Fibroblast of peridontal ligament (primary cell): ENCODE results near the gene CCDC187.

Experiments used
- DNase-seq: peaks from one replicate; pipeline ENCODE4 v3.0.0-alpha.2; 2010; ENCODE audit errors: extremely low read depth

Gene CCDC187

DNA sequence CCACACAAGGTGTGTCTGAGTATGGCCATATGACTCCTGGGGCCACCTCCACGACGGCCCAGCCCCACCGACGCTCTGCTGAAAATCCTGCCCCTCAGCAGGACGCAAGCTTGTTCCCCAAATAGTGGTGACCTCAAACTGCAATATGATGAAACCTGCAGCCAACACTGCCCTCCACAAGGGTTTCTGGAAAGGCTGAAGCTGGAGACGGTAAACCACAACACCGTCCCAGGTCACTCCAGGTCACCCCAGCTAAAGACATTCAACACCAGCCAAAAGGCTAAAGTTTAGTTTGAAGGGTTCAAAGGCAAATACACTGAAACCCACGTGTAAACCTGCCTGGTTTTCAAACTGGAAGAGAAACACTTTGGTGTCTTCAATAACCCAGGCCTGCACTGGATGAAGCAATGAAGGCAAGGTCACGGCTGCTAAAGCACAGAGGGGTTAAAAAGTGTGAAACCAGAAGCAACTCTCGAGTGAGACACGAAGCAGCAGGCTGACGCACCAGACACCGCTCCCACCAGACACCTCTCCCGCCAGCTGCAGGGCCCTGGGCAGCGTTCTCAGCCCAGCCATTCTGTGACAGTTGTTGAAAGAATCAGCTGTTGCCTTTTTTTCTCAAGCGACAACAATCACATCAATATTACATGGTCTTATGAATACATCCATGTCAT lies 97.2 kb downstream of the CCDC187 start:
- no peak for DNase-seq

DNA sequence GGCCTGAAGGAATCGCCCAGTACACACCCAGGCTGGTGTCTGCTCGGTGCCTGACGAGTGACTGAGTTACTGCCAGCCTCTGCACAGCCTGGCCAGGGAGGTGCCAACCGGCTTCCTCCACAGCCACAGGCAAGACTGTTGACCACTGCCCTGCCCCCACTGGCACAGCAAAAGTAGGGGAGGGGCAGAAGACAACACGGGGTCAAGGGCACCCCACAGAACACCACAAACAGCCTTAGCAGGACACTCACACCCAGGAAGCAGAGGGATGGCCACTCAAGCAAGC lies 98.2 kb downstream of the CCDC187 start:
- DNase-seq = no peak

DNA sequence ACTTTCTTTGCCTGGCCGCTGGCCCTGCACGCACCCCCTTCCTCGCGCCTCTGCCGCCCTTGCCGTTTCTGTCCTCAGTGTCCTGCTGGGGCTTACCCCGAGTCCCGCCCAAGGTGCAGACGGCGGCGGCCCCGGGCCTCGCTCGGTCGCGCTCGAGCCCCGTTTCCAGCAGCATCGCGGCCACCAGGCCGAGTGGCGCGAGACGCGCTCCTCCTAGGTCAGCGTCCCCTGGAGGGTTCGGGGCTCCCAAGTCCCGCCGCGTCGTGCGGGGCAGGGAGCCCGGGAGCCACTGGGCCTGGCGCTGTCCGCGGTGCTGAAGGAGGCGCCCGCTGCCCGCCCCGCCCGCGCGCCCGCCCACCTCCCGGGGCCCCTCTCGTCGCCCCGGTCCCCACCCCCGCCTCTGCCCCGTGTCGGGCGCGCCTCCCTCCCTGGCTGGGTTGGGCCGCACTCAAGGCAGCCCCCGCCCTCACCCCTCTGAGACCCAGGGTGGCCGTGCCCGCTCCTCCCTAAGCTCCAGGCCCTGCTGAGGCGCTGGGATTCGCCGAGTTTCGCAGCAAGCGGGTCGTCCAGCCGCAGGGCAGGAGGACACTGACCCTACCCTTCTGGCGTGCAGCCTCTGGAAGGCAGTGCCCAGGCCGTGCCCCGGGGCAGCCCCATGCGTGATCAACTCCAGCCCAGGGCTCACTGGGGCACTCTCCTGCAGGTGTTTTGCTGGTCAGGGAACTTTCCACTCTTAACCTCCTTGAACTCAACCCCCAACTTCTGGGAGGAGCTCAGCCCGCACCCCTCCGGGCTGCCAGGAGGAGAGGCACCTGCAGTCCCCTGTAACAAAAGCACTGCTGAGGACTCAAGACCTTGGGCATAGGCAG lies 98.8 kb downstream of the CCDC187 start, which contains the start of gene LHX3:
LHX3 (minus strand) TSS at position 291 of the 869 bp plus-strand sequence; CDS start at position 175, 116 bp downstream.
- no peak for DNase-seq

DNA sequence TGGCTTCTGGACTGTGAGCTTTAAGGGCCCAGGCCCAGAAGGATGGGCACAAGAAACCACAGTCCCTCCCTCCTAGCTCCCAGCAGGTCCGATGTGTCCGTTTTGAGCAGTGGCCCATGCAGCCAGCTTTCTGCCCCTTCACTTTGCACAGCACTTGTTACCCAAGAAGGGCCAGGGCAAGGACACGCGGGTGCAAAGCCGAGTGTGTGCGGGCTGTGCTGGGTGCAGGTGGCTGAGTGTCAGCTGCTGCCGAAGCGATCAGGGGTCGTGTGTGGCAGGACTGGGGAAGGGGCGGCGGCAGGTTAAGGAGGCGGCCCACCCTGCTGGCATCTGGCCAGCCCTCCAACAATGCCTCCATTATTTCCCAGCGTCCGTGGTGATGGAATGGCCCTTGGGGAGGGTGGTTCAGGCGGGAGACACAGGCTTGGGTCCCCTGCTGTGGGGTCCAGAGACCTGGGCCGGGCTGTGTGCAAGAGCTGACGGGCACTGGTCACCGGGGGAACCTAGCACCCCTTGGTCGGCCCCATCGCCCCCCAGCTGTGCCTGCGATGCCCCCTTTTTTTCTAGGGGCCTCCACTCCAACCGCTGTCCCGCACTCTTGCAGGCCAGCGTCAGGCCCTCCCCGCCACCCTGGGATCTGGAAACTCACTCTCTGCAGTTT lies 99.6 kb downstream of the CCDC187 start:
- no peak for DNase-seq

DNA sequence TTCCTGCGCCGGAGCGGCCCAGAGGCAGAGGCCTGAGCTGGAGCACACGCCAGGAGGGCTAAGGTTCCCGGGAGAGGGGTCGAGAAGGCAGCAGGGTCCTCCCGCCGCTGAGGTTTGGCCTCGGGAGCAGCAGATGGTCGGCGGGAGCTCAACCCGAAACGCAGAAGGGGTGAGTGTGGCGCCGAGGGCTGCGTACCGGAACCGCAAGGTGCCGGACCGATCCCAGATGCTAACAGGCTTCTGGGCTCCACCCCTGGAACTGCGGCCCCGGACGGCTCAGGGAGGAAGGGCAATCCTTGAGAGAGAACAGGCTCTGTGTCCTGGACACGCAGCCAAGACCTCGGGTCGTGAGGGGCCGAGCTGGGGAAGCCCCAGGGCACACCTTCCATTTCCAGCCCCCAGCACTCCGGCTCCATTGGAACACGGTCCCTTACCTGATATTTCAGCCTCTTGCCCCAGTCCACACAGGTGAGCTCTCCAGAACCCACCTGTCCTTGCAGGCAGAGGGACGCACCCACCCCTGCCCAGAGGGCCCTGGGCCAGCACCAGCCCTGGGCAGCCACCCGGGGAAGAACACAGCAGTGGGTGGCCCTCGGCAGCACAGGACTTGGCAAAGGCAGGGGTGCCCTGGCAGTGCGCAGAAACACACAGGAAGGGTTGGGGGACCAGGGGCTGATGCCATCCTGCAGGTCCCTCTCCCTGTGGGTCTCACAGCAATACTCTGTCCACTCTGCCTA lies 100.3 kb downstream of the CCDC187 start:
- DNase-seq = no peak

DNA sequence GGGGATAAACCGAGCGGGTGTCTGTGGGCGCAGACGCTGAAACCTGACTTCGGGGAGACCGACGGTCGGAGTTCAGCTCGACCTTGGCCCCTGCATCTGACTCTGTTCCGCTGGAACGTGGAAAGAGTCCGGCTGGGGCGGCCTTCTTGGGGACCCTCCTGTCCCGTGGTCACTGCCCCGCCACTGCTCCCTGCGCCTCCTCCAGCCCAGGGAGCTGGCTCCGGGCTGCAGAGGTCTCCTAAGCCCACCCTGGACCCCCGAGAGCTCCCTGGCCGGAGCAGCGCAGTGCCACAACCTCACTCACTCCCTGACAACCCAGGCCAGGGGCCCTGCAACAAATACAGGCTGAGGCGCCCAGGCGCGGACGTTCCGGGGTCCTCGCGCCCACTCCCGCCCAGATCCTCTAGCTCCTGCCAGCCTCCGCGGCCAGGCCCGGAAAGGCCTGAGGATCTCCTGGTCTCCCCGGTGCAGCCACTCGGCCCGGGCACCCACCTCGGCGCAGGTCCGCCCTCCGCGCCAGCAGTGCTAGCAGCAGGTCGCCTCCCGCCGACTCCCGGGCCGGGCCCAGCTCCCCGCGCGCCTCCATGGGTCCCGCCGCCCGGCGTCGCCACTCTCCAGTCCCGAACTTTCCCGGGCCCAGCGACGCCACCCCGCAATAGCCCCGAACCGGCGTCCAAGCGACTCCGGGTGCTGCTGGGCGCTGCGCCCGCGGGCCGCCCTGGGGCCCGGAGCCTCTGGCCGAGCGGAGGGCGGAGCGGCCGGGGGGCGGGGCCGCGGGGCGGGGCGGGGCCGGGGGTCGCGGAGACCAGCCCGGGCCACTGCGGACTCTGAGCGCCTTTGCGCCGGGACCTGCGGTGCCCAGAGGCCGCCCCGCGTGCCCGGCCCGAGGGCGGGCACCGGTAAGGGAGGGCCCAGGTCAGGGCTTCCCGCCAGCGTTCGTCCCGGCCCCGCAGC lies 101.2 kb downstream of the CCDC187 start:
- DNase-seq = no peak

DNA sequence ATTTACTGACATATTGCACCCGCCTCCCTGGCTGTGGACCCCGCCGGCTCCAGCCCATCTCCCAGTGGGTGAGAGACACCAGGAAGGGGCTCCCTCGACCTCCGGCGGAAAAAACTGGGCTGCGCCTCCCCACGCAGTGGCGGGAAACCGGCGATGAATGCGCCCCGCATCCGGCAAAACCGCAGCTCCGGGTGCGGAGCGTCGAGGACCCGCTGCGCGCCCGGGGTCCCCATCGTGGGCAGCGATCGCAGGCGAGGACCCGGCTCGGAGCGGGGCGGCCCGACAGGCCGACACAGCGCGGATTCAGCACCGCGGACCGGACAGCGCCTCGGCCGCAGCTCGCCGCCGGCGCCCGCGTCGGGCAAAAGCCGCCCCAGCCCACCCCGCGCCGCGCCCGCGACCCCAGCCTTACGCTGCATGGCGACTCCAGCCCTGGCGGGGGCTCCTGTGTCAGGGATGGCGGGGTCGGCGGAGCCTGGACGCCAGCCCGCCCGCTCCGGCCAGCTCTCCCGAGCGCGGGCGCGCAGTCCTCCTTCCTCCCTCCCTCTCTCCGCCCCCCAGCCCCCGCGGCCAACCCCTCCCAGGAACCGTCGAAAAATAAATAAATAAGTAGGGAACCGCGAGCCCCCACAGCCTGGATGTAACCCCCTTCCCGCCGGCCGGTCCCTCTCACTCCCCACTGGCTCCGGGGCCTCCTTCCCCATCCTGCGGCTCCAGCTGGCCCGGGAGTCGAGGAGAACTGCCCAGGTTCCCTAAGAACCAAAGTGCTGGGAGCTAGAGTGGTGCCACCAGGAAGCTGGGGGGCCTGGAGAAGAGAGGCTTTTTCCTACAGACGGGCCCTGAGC lies 102.1 kb downstream of the CCDC187 start:
- no peak for DNase-seq

DNA sequence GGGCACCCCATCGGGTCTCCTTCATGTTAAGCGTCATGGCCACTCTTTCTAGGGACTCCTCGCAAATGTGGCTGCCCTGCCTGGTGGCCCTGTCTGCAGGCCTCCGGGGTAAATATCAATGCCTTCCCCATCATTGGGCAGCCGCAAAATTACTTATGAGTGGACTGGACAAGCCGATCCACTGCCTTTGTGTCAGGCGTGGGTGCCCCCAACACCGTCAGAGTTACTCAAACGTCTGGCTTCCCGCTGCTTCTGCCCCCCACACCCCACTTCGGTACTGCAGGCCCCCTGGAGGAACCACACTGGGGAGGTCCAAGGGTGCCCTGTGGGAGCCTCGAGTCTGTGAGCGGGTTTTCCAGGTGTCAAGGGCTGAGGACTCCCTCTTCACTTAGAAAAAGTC lies 102.7 kb downstream of the CCDC187 start:
- no peak for DNase-seq

DNA sequence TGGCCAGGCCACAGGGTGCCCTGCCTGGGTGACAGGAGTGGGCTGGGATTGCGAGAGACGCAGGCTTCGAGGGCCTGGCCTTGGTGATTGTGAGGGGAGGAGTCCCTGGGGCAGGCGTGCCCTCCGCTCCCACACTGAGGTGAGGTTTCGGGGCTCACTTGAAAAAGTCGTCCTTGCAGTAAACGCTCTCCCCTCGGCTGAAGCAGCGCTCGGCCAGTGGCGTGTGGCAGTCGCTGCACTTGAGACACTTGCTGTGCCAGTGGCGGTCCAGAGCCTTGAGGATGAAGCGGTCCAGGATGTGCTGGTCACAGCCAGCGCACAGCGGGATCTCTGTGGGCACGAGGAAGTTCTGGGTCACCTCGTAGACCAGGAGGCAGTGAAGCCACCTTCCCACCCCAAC lies 103.5 kb downstream of the CCDC187 start:
- no peak for DNase-seq
